H1 (cell line): Measurements from ENCODE around the gene SCPEP1. TPM values are rescaled to one million over a fixed set of nuclear protein-coding genes. Genes with fewer than 3 reads are reported as not detected.

Experiments used
- CTCF ChIA-PET: fragments of 300-600 bp; sonication (Branson Sonifier 250); formaldehyde crosslinking; loops from one replicate; lab custom pipeline; 2021; ENCODE audit not compliant: partially characterized antibody; lab: Charles Lee
- POLR2A ChIA-PET: fragments of 300-600 bp; sonication (Branson Sonifier 250); formaldehyde crosslinking; loops from one replicate; lab custom pipeline; 2021; ENCODE audit warnings: inconsistent platforms; ENCODE audit not compliant: partially characterized antibody; lab: Charles Lee
- DNase-seq, 2 experiments: peaks; one replicate each; pipeline versions ENCODE4 v3.0.0 to v3.0.0-alpha.2; 2010 to 2022; ENCODE audit warnings: low spot score in 2 of 2, low read depth in 1 of 2, mixed read lengths in 1 of 2
- FAIRE-seq: peaks from 2 replicates; lab custom pipeline; 2011; peaks lifted over from hg19 to GRCh38; lab: Jason Lieb, UNC
- H2AFZ ChIP-seq: 2 replicates; pipeline ENCODE4 v1.8.1; 2012; ENCODE audit warnings: low read length, inconsistent platforms
- H2AK5ac ChIP-seq: 2 replicates; pipeline ENCODE4 v1.6.1; 2013; ENCODE audit warnings: low read depth, low read length
- H2BK120ac ChIP-seq: replicated peaks from 2 replicates; pipeline ENCODE3; 2013; ENCODE audit warnings: low read depth, low read length, inconsistent platforms
- H2BK12ac ChIP-seq: 2 replicates; pipeline ENCODE4 v1.6.1; 2013; ENCODE audit warnings: low read depth, low read length
- H2BK15ac ChIP-seq: 2 replicates; pipeline ENCODE4 v1.6.1; 2013; ENCODE audit warnings: low read length
- H2BK20ac ChIP-seq: 2 replicates; pipeline ENCODE4 v1.6.1; 2013; ENCODE audit warnings: low read length
- H2BK5ac ChIP-seq: 2 replicates; pipeline ENCODE4 v1.6.1; 2013; ENCODE audit warnings: low read depth, low read length
- H3K14ac ChIP-seq: 2 replicates; pipeline ENCODE4 v1.6.1; 2013; ENCODE audit warnings: inconsistent platforms; ENCODE audit not compliant: insufficient read length
- H3K18ac ChIP-seq: 2 replicates; pipeline ENCODE4 v1.6.1; 2013; ENCODE audit warnings: low read length; ENCODE audit errors: extremely low read depth
- H3K23ac ChIP-seq: 2 replicates; pipeline ENCODE4 v1.6.1; 2013; ENCODE audit warnings: inconsistent platforms; ENCODE audit not compliant: insufficient read length
- H3K23me2 ChIP-seq: 2 replicates; pipeline ENCODE4 v1.6.1; 2013; ENCODE audit warnings: low read depth, low read length
- H3K27ac ChIP-seq: 2 replicates; pipeline ENCODE4 v1.6.1; 2011; ENCODE audit warnings: low read depth, low read length, inconsistent platforms
- H3K27me3 ChIP-seq, 4 experiments: replicated peaks in 1 of 4; 1 replicate in 1 of 4; 2 replicates in 3 of 4; pipeline versions ENCODE4 v1.6.1 to v1.8.1; 2011 to 2013; ENCODE audit warnings: low read length in 3 of 4, mild to moderate bottlenecking in 3 of 4, inconsistent platforms in 2 of 4, mixed read lengths in 2 of 4, moderate library complexity in 1 of 4; ENCODE audit not compliant: control insufficient read depth in 3 of 4, insufficient read depth in 3 of 4; ENCODE audit errors: extremely low read depth in 1 of 4
- H3K36me3 ChIP-seq, 4 experiments: 2 replicates each; pipeline versions ENCODE4 v1.6.1 to v1.8.1; 2011 to 2013; ENCODE audit warnings: mild to moderate bottlenecking in 4 of 4, low read length in 3 of 4, moderate library complexity in 2 of 4, control low read depth in 1 of 4, inconsistent platforms in 1 of 4; ENCODE audit not compliant: insufficient read depth in 4 of 4, control insufficient read depth in 2 of 4
- H3K4ac ChIP-seq: replicated peaks from 2 replicates; pipeline ENCODE3; 2013; ENCODE audit warnings: low read length, low read depth, mixed read lengths, inconsistent platforms; ENCODE audit not compliant: insufficient read length
- H3K4me1 ChIP-seq, 4 experiments: replicated peaks in 1 of 4; 1 replicate in 1 of 4; 2 replicates in 3 of 4; pipeline versions ENCODE4 v1.6.1 to v1.8.1; 2011 to 2013; ENCODE audit warnings: low read length in 3 of 4, inconsistent platforms in 2 of 4, mixed read lengths in 1 of 4; ENCODE audit not compliant: insufficient read depth in 4 of 4, control insufficient read depth in 3 of 4
- H3K4me2 ChIP-seq, 2 experiments: 2 replicates each; pipeline versions ENCODE4 v1.6.1 to v1.8.1; 2011 to 2013; ENCODE audit warnings: low read depth in 2 of 2, low read length in 2 of 2, control low read depth in 1 of 2, inconsistent platforms in 1 of 2, mild to moderate bottlenecking in 1 of 2; ENCODE audit not compliant: insufficient read depth in 1 of 2
- H3K4me3 ChIP-seq, 4 experiments: fragments of 200-600, 300-600 bp in 1 of 4; sonication (generic), shearing (Covaris generic), sonication (Bioruptor Twin) in 1 of 4; 2 replicates each; pipeline versions ENCODE4 v1.5.1 to v1.8.1; 2011 to 2016; ENCODE audit warnings: low read length in 4 of 4, low read depth in 3 of 4, control low read depth in 2 of 4, inconsistent platforms in 2 of 4, mild to moderate bottlenecking in 2 of 4, mixed read lengths in 1 of 4, moderate library complexity in 1 of 4; ENCODE audit not compliant: insufficient read depth in 2 of 4; ENCODE audit errors: extremely low read depth in 1 of 4
- H3K56ac ChIP-seq: replicated peaks from 2 replicates; pipeline ENCODE3; 2013; ENCODE audit warnings: low read depth, mild to moderate bottlenecking, mixed read lengths, low read length, inconsistent platforms; ENCODE audit not compliant: insufficient read length
- H3K79me1 ChIP-seq: 2 replicates; pipeline ENCODE4 v1.6.1; 2013; ENCODE audit warnings: low read depth, low read length, control low read depth
- H3K79me2 ChIP-seq, 2 experiments: 2 replicates each; pipeline versions ENCODE4 v1.6.1 to v1.8.1; 2012 to 2013; ENCODE audit warnings: low read length in 2 of 2, mild to moderate bottlenecking in 2 of 2, inconsistent platforms in 1 of 2; ENCODE audit not compliant: insufficient read depth in 2 of 2, control insufficient read depth in 1 of 2
- H3K9ac ChIP-seq, 4 experiments: replicated peaks in 1 of 4; 1 replicate in 1 of 4; 2 replicates in 3 of 4; pipeline versions ENCODE4 v1.6.1 to v1.8.1; 2011 to 2013; ENCODE audit warnings: low read depth in 3 of 4, low read length in 3 of 4, control low read depth in 2 of 4, mild to moderate bottlenecking in 2 of 4, moderate library complexity in 2 of 4, inconsistent platforms in 1 of 4; ENCODE audit errors: extremely low read depth in 1 of 4
- H3K9me3 ChIP-seq, 2 experiments: 2 replicates each; pipeline versions ENCODE4 v1.6.1 to v1.8.1; 2012 to 2013; ENCODE audit warnings: mild to moderate bottlenecking in 2 of 2, moderate library complexity in 2 of 2, control low read depth in 1 of 2, inconsistent platforms in 1 of 2, low read depth in 1 of 2, low read length in 1 of 2, mixed read lengths in 1 of 2; ENCODE audit not compliant: insufficient read depth in 2 of 2
- H4K20me1 ChIP-seq, 2 experiments: replicated peaks in 1 of 2; 2 replicates each; pipeline versions ENCODE3 to v1.8.1; 2011 to 2013; ENCODE audit warnings: inconsistent platforms in 2 of 2, low read length in 2 of 2, mild to moderate bottlenecking in 1 of 2; ENCODE audit not compliant: insufficient read depth in 2 of 2, control insufficient read depth in 1 of 2
- H4K5ac ChIP-seq: 2 replicates; pipeline ENCODE4 v1.6.1; 2013; ENCODE audit warnings: low read length, low read depth, mixed read lengths, inconsistent platforms; ENCODE audit not compliant: insufficient read length
- H4K8ac ChIP-seq: 2 replicates; pipeline ENCODE4 v1.8.0; 2013; ENCODE audit warnings: mild to moderate bottlenecking, moderate library complexity, low read length, inconsistent platforms; ENCODE audit not compliant: insufficient read depth; ENCODE audit errors: extremely low read depth
- H4K91ac ChIP-seq: replicated peaks from 2 replicates; pipeline ENCODE3; 2013; ENCODE audit warnings: low read length, mixed read lengths, inconsistent platforms; ENCODE audit not compliant: insufficient read length
- NRF1 ChIP-seq: IDR thresholded peaks from 2 replicates; pipeline ENCODE4 v1.6.1; 2011; ENCODE audit warnings: mild to moderate bottlenecking, low read depth, low read length, improper control_type of control experiment
- WGBS, 2 experiments: shearing (Covaris generic) in 1 of 2; methylation state at CpG; one replicate each; pipeline versions ENCODE4 v1.1.6 to v1.1.7; 2013 to 2015; ENCODE audit warnings: low lambda C conversion rate in 2 of 2, mixed read lengths in 2 of 2, inconsistent platforms in 1 of 2, low coverage in 1 of 2, missing lambda C conversion rate in 1 of 2; ENCODE audit not compliant: insufficient replicate concordance in 2 of 2, insufficient coverage in 1 of 2, insufficient read length in 1 of 2; ENCODE audit errors: extremely low coverage in 1 of 2, missing lambda C conversion rate in 1 of 2; 5-methylcytosine and 5-hydroxymethylcytosine counted together
- polyA plus RNA-seq, 7 experiments: library from polyadenylated mRNA; depleted of rRNA in 3 of 7; stranded (reverse) in 5 of 7; unstranded in 2 of 7; fragments of >200 nt in 5 of 7; fragments of 200-250 nt in 2 of 7; gene quantifications; 1 replicate in 5 of 7; 2 replicates in 1 of 7; 4 replicates in 1 of 7; pipeline versions ENCODE4 v1.2.1 to v1.2.3, GENCODE V29; 2011 to 2013; ENCODE audit warnings: missing spikeins in 2 of 7, mixed read lengths in 2 of 7
- total RNA-seq: library from RNA; stranded (reverse); fragmentation: NEBNext Ultra II Directional; extraction: Animal tissue kit (Norgen Biotek cat#: 25700); gene quantifications from 2 replicates; pipeline ENCODE4 v1.2.1, GENCODE V29; 2021

Gene SCPEP1
- total and polyA plus RNA-seq, 2 of the 8 experiments (the other 6 are each of a cell fraction or from before 2014, with no cell fraction given): 30.7 to 52.6 TPM

- H4K20me1 ChIP-seq: peaks cover 0 to 3% of the 10 kb centered on the region in 2 experiments
- H2BK5ac ChIP-seq: no peak overlapping the region
- no peak overlapping the region for H4K91ac ChIP-seq
- H3K27me3 ChIP-seq: no peaks in the 10 kb centered on the region
- no peaks in the 10 kb centered on the region for H3K36me3 ChIP-seq
- no peak overlapping the region for H2AFZ ChIP-seq
- peaks cover 5 to 46% of the 10 kb centered on the region in 2 experiments; a peak in 3 of 4 replicates for H3K79me2 ChIP-seq
- no peaks in the 10 kb centered on the region; a peak in 1 of 7 replicates for H3K4me1 ChIP-seq
- H3K9ac ChIP-seq: no peak overlapping the region
- H3K79me1 ChIP-seq: peaks cover 4% of the 10 kb centered on the region
- 92% methylated on average over 5 of the region's 5 CpGs; no CpG with 5 or more reads in 1 of the 2 experiments for WGBS, 2 experiments
- TF ChIP-seq NRF1: no peak
- no peak overlapping the region for H3K4ac ChIP-seq
- FAIRE-seq (no peak), DNase-seq (no peak)
- H3K4me3 ChIP-seq: no peak overlapping the region
- H2BK120ac ChIP-seq: no peak overlapping the region
- no peak overlapping the region for H3K4me2 ChIP-seq
- H3K23me2 ChIP-seq: no peaks in the 10 kb centered on the region
- ChIA-PET CTCF (interaction anchor here (0.6 to 0.9 kb wide), 2 partner anchors 167 to 885 kb away, joined by 3 read pairs; no protein-coding TSS in a partner anchor), POLR2A (interaction anchor here (0.6 to 1.4 kb wide), 2 partner anchors 8 to 1867 kb away, joined by 3 read pairs; no protein-coding TSS in a partner anchor)
- H4K5ac ChIP-seq: no peak overlapping the region
- no peak overlapping the region for H3K56ac ChIP-seq
- no peak overlapping the region for H2BK12ac ChIP-seq
- no peak overlapping the region for H3K14ac ChIP-seq
- H4K8ac ChIP-seq: no peak overlapping the region
- no peak overlapping the region for H2AK5ac ChIP-seq
- H2BK20ac ChIP-seq: no peak overlapping the region
- no peak overlapping the region for H3K18ac ChIP-seq
- no peak overlapping the region for H3K27ac ChIP-seq
- no peak overlapping the region for H3K23ac ChIP-seq
- H3K9me3 ChIP-seq: no peaks in the 10 kb centered on the region
- H2BK15ac ChIP-seq: no peak overlapping the region
Measured at GRCh38 chr17:56956992-56957391, 20.9 kb upstream of the SCPEP1 start.
